HG02571 (cell line): Measurements from ENCODE around the gene GARRE1.
A peak's percentile ranks its signal among the peaks of the same experiment; 100 is the strongest.
"Not testable (repeated sequence)": the region's sequence is repeated elsewhere in the genome, so short reads cannot be mapped to it uniquely, and the experiment has no call there.

ENCODE experiments used
- ATAC-seq: cut with Tn5 transposase; IDR thresholded peaks from one replicate; pipeline ENCODE4 v1.9.1; 2021; ENCODE audit warnings: mild to moderate bottlenecking, moderate library complexity; ENCODE audit not compliant: unreplicated experiment

The GARRE1 gene

GRCh38 chr19:34254046-34254697, at the start of gene GARRE1:
Gene GARRE1, plus strand, starts transcription at chr19:34254554. Its CDS starts 45,920 bp downstream, at chr19:34300474.
- ATAC-seq: peak; percentile 93

GRCh38 chr19:34205324-34205723, 49.0 kb upstream of the GARRE1 start:
- not testable (repeated sequence) for ATAC-seq

- no peak for ATAC-seq
These were observed 46.0 kb upstream of the GARRE1 start for GRCh38 chr19:34208291-34208884.

GRCh38 chr19:34209726-34210125, 44.6 kb upstream of the GARRE1 start:
- no peak for ATAC-seq

GRCh38 chr19:34213283-34213682, 41.1 kb upstream of the GARRE1 start:
- no peak for ATAC-seq

GRCh38 chr19:34214040-34214439, 40.3 kb upstream of the GARRE1 start:
- ATAC-seq: no peak

GRCh38 chr19:34215006-34215665, 39.2 kb upstream of the GARRE1 start:
- ATAC-seq: no peak

GRCh38 chr19:34215666-34216038, 38.7 kb upstream of the GARRE1 start:
- ATAC-seq: no peak

- ATAC-seq: not testable (repeated sequence)
These were observed 37.6 kb upstream of the GARRE1 start for GRCh38 chr19:34216745-34217219.

GRCh38 chr19:34217952-34218817, 36.2 kb upstream of the GARRE1 start:
- ATAC-seq: no peak

GRCh38 chr19:34218818-34219164, 35.6 kb upstream of the GARRE1 start:
- ATAC-seq: no peak

- no peak for ATAC-seq
These were observed 33.8 kb upstream of the GARRE1 start for GRCh38 chr19:34220472-34221063.

GRCh38 chr19:34222386-34222785, 32.0 kb upstream of the GARRE1 start:
- ATAC-seq: no peak

GRCh38 chr19:34224996-34225658, 29.2 kb upstream of the GARRE1 start:
- no peak for ATAC-seq

GRCh38 chr19:34225659-34226015, 28.7 kb upstream of the GARRE1 start:
- no peak for ATAC-seq

- ATAC-seq: no peak
These were observed 28.3 kb upstream of the GARRE1 start for GRCh38 chr19:34226036-34226435.

GRCh38 chr19:34228347-34228746, 26.0 kb upstream of the GARRE1 start:
- ATAC-seq: no peak

- no peak for ATAC-seq
These were observed 25.6 kb upstream of the GARRE1 start for GRCh38 chr19:34228762-34229161.

- ATAC-seq: no peak
These were observed 24.6 kb upstream of the GARRE1 start for GRCh38 chr19:34229721-34230120.

GRCh38 chr19:34230820-34231219, 23.5 kb upstream of the GARRE1 start:
- ATAC-seq: no peak
